ENCODE results near the gene TSPAN11.

DNA sequence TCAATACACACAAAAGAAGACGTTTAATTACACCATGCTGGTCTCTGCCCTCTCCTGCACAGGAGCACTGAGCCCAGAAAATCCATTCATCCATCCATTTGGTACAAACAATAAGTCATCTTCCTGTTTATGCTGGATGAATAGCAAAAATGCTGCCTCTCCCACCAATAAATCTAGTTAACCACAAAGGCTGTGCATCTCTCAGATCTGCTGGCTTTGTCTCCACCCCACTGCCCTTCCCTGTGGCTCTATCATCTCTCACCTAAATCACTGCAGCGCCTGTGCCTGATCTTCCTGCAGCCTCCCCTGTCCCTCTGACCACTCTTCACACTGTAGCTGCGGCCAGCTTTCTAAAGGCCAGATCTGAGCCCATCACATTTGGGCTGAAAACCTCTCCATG lies 74.2 kb downstream of the TSPAN11 start:
- no peak for TF ChIP-seq EZH2phosphoT487 (IDR thresholded peaks at IDR 0.05; ENCODE audit: unreplicated experiment)
- TF ChIP-seq, protein P1, sequence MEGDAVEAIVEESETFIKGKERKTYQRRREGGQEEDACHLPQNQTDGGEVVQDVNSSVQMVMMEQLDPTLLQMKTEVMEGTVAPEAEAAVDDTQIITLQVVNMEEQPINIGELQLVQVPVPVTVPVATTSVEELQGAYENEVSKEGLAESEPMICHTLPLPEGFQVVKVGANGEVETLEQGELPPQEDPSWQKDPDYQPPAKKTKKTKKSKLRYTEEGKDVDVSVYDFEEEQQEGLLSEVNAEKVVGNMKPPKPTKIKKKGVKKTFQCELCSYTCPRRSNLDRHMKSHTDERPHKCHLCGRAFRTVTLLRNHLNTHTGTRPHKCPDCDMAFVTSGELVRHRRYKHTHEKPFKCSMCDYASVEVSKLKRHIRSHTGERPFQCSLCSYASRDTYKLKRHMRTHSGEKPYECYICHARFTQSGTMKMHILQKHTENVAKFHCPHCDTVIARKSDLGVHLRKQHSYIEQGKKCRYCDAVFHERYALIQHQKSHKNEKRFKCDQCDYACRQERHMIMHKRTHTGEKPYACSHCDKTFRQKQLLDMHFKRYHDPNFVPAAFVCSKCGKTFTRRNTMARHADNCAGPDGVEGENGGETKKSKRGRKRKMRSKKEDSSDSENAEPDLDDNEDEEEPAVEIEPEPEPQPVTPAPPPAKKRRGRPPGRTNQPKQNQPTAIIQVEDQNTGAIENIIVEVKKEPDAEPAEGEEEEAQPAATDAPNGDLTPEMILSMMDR (conservative IDR thresholded peaks at IDR 0.05; ENCODE audit: low read depth in 2 of 2) = no peak

All from GM23338 (cell line).